GM12865 (cell line): ENCODE measurements around the gene KATNB1.

Experiments
- DNase-seq: peaks from one replicate; pipeline ENCODE4 v3.0.0; 2010; ENCODE audit warnings: low read depth
- H3K4me3 ChIP-seq: 2 replicates; pipeline ENCODE4 v1.5.1; 2011; ENCODE audit warnings: mild to moderate bottlenecking, low read depth, low read length, control low read depth
- CTCF ChIP-seq: IDR thresholded peaks from 2 replicates; pipeline ENCODE4 v1.5.1; 2011; ENCODE audit warnings: low read length, control low read depth, low read depth, inconsistent platforms; ENCODE audit not compliant: insufficient read depth; ENCODE audit errors: missing control alignments

Gene KATNB1

GRCh38 chr16:57756424-57757325, 21.1 kb downstream of the KATNB1 start:
- no peak for TF ChIP-seq CTCF
- no peak for DNase-seq
- H3K4me3 ChIP-seq = no peak overlapping the region

GRCh38 chr16:57757326-57757786, 21.8 kb downstream of the KATNB1 start:
- DNase-seq = peak; percentile 83
- no peak overlapping the region for H3K4me3 ChIP-seq
- peak; percentile 94 for TF ChIP-seq CTCF

GRCh38 chr16:57757883-57758282, 22.3 kb downstream of the KATNB1 start:
- no peak for DNase-seq
- H3K4me3 ChIP-seq = no peak overlapping the region
- TF ChIP-seq CTCF = no peak

- DNase-seq = no peak
- TF ChIP-seq CTCF = no peak
Observed at GRCh38 chr16:57758331-57759117, 23.0 kb downstream of the KATNB1 start.

GRCh38 chr16:57759131-57759530, 23.6 kb downstream of the KATNB1 start:
- DNase-seq = no peak
- no peak for TF ChIP-seq CTCF
- no peak overlapping the region for H3K4me3 ChIP-seq

More at GRCh38 chr16:57758331-57759117, 23.0 kb downstream of the KATNB1 start:
- H3K4me3 ChIP-seq = no peak overlapping the region

- DNase-seq = no peak
- no peak for TF ChIP-seq CTCF
- no peak overlapping the region for H3K4me3 ChIP-seq
Observed at GRCh38 chr16:57759541-57760356, 24.2 kb downstream of the KATNB1 start.
